DND-41 (cell line): ENCODE data around the gene SLC39A11.

Experiments used
- CTCF ChIP-seq: IDR thresholded peaks from 2 replicates; pipeline ENCODE4 v1.5.1; 2012; ENCODE audit warnings: borderline replicate concordance, low read length, moderate library complexity, mild to moderate bottlenecking; ENCODE audit not compliant: poor library complexity, severe bottlenecking; ENCODE audit errors: extremely low read depth
- EZH2 ChIP-seq: IDR thresholded peaks from 3 replicates; pipeline ENCODE4 v1.6.1; 2012; ENCODE audit warnings: borderline replicate concordance, low read depth, mild to moderate bottlenecking, moderate library complexity, low read length, inconsistent platforms; ENCODE audit not compliant: severe bottlenecking

GRCh38 chr17:73057196-73057595 is 35.3 kb downstream of the SLC39A11 start:
- TF ChIP-seq CTCF (no peak), EZH2 (no peak)
